WTC11 (cell line): Measurements from ENCODE around the gene BLOC1S4. TPM values are rescaled to one million over a fixed set of nuclear protein-coding genes. Genes with fewer than 3 reads are reported as not detected.

Experiments used
- ATAC-seq: fragments of 200-7000 bp; cut with Tn5 transposase; 2 replicates; pipeline ENCODE4 v1.10.0; 2021; ENCODE audit warnings: mild to moderate bottlenecking, moderate library complexity
- CTCF ChIA-PET: fragments of 300-600 bp; sonication (Branson Sonifier 250); formaldehyde crosslinking; loops from one replicate; lab custom pipeline; 2021; ENCODE audit warnings: antibody characterized with exemption; lab: Charles Lee
- POLR2A ChIA-PET: fragments of 350-600 bp; sonication (Branson Sonifier 250); formaldehyde crosslinking; loops from one replicate; lab custom pipeline; 2021; ENCODE audit warnings: antibody characterized with exemption; lab: Charles Lee
- DNase-seq: peaks from one replicate; pipeline ENCODE4 v3.0.0; 2021; ENCODE audit warnings: low spot score
- H3K27ac Mint-ChIP-seq: 2 replicates; pipeline ENCODE4 v1.8.0; 2021; ENCODE audit warnings: mixed read lengths
- H3K27me3 Mint-ChIP-seq: 2 replicates; pipeline ENCODE4 v1.8.0; 2021; ENCODE audit warnings: low read depth, mild to moderate bottlenecking, moderate library complexity, mixed read lengths
- H3K36me3 Mint-ChIP-seq: 2 replicates; pipeline ENCODE4 v1.8.0; 2021; ENCODE audit warnings: mixed read lengths
- H3K4me1 Mint-ChIP-seq: 2 replicates; pipeline ENCODE4 v1.8.0; 2022; ENCODE audit warnings: mixed read lengths
- H3K4me3 Mint-ChIP-seq: 2 replicates; pipeline ENCODE4 v1.8.0; 2021; ENCODE audit warnings: mild to moderate bottlenecking, moderate library complexity, mixed read lengths
- H3K9me3 Mint-ChIP-seq: 2 replicates; pipeline ENCODE4 v1.8.0; 2021; ENCODE audit warnings: mixed read lengths
- ATF1 ChIP-seq: sonication (generic); formaldehyde crosslinking; IDR thresholded peaks from 2 replicates; pipeline ENCODE4 v1.8.1; 2023; ENCODE audit warnings: mild to moderate bottlenecking, moderate library complexity, missing genetic modification reagents
- CREM ChIP-seq: sonication (generic); formaldehyde crosslinking; IDR thresholded peaks from 2 replicates; pipeline ENCODE4 v1.8.1; 2022; ENCODE audit warnings: mild to moderate bottlenecking, missing genetic modification reagents, moderate library complexity
- ELF4 ChIP-seq: sonication (generic); formaldehyde crosslinking; IDR thresholded peaks from 2 replicates; pipeline ENCODE4 v1.8.1; 2022; ENCODE audit warnings: low read depth, mild to moderate bottlenecking, moderate library complexity, missing genetic modification reagents
- FOXJ3 ChIP-seq: sonication (generic); formaldehyde crosslinking; IDR thresholded peaks from 2 replicates; pipeline ENCODE4 v1.9.0; 2021; ENCODE audit warnings: missing genetic modification reagents, mild to moderate bottlenecking, borderline replicate concordance
- FOXP1 ChIP-seq: sonication (generic); formaldehyde crosslinking; IDR thresholded peaks from 2 replicates; pipeline ENCODE4 v1.8.0; 2022; ENCODE audit warnings: missing genetic modification reagents, mild to moderate bottlenecking, moderate library complexity, borderline replicate concordance
- GRHL2 ChIP-seq: fragments of 250-450 bp; sonication (Bioruptor Pico); IDR thresholded peaks from 2 replicates; pipeline ENCODE4 v1.8.0; 2022; ENCODE audit warnings: mild to moderate bottlenecking, moderate library complexity; ENCODE audit not compliant: insufficient replicate concordance, severe bottlenecking
- GTF2I ChIP-seq: fragments of 250-450 bp; sonication (Bioruptor Pico); conservative IDR thresholded peaks from 2 replicates; pipeline ENCODE4 v1.4.0; 2021; ENCODE audit warnings: mild to moderate bottlenecking
- JUN ChIP-seq: sonication (generic); formaldehyde crosslinking; IDR thresholded peaks from 2 replicates; pipeline ENCODE4 v1.8.0; 2023; ENCODE audit warnings: mild to moderate bottlenecking, missing genetic modification reagents
- PRRX2 ChIP-seq: fragments of 250-450 bp; sonication (Bioruptor Pico); IDR thresholded peaks from 2 replicates; pipeline ENCODE4 v1.8.0; 2021; ENCODE audit warnings: mild to moderate bottlenecking
- RELA ChIP-seq: sonication (generic); formaldehyde crosslinking; IDR thresholded peaks from 2 replicates; pipeline ENCODE4 v1.8.1; 2022; ENCODE audit warnings: missing genetic modification reagents, mild to moderate bottlenecking, borderline replicate concordance
- SMAD4 ChIP-seq: sonication (generic); formaldehyde crosslinking; IDR thresholded peaks from 2 replicates; pipeline ENCODE4 v1.8.0; 2022; ENCODE audit warnings: mild to moderate bottlenecking, missing genetic modification reagents
- SOX15 ChIP-seq: fragments of 250-450 bp; sonication (Bioruptor Pico); IDR thresholded peaks from 2 replicates; pipeline ENCODE4 v1.9.0; 2021; ENCODE audit warnings: mild to moderate bottlenecking
- ZNF121 ChIP-seq: sonication (generic); formaldehyde crosslinking; IDR thresholded peaks from 2 replicates; pipeline ENCODE4 v1.8.0; 2023; ENCODE audit warnings: missing genetic modification reagents
- ZNF263 ChIP-seq: sonication (generic); formaldehyde crosslinking; IDR thresholded peaks from 2 replicates; pipeline ENCODE4 v1.8.1; 2022; ENCODE audit warnings: low read depth, mild to moderate bottlenecking, moderate library complexity, missing genetic modification reagents
- total RNA-seq: library from RNA; stranded (reverse); gene quantifications from 3 replicates; pipeline ENCODE4 v1.2.3, GENCODE V29; 2021
- TF ChIP-seq, protein P1 (sequence below): sonication (generic); formaldehyde crosslinking; conservative IDR thresholded peaks from 2 replicates; pipeline ENCODE4 v1.8.1; 2022; ENCODE audit warnings: mild to moderate bottlenecking, missing genetic modification reagents
- TF ChIP-seq, protein P2 (sequence below): sonication (generic); formaldehyde crosslinking; IDR thresholded peaks from 2 replicates; pipeline ENCODE4 v1.8.1; 2023; ENCODE audit warnings: mild to moderate bottlenecking, missing genetic modification reagents
- TF ChIP-seq, protein P3 (sequence below): sonication (generic); formaldehyde crosslinking; IDR thresholded peaks from 2 replicates; pipeline ENCODE4 v1.8.1; 2022; ENCODE audit warnings: mild to moderate bottlenecking, moderate library complexity, missing genetic modification reagents
- TF ChIP-seq, protein P4 (sequence below): fragments of 250-450 bp; sonication (Bioruptor Pico); IDR thresholded peaks from 2 replicates; pipeline ENCODE4 v1.9.0; 2021; ENCODE audit warnings: mild to moderate bottlenecking
- TF ChIP-seq, protein P5 (sequence below): sonication (generic); formaldehyde crosslinking; IDR thresholded peaks from 2 replicates; pipeline ENCODE4 v1.8.1; 2023; ENCODE audit warnings: mild to moderate bottlenecking, missing genetic modification reagents, moderate library complexity
- TF ChIP-seq, protein P6 (sequence below): sonication (generic); formaldehyde crosslinking; IDR thresholded peaks from 2 replicates; pipeline ENCODE4 v1.8.1; 2022; ENCODE audit warnings: low read depth, mild to moderate bottlenecking, moderate library complexity, missing genetic modification reagents, borderline replicate concordance
- TF ChIP-seq, protein P7 (sequence below): sonication (generic); formaldehyde crosslinking; IDR thresholded peaks from 2 replicates; pipeline ENCODE4 v1.8.1; 2023; ENCODE audit warnings: mild to moderate bottlenecking, moderate library complexity, missing genetic modification reagents

Gene BLOC1S4
- total RNA-seq, 1 experiment from 2014 or later, result 21.4 TPM

DNA sequence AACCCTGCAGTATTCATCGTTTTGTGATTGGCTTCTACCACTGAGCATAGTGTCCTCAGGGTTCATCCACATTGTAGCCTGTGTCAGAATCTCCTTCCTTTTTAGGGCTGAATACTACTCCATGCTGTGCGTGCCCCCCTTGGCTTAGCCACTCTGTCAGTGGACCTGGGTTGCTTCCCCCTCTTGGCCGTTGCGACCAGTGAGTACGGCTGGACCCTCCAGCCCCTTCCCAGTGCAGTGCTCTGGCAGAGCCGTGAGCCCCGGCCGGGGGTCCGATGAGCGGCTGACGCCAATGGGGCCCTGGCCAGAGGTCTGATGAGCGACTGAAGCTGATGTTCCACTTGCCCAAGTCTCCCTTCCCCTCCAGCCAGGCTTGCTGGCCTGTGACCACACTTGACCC lies 6.9 kb downstream of the BLOC1S4 start:
- ATAC-seq (no peak), DNase-seq (no peak)
- TF ChIP-seq ZNF121 (CRISPR knock-in tag) (no peak), FOXP1 (CRISPR knock-in tag) (no peak)
- ChIA-PET POLR2A (no interaction called here), CTCF (interaction anchor here (1.1 to 9.7 kb wide), 2 partner anchors 21 to 151 kb away, joined by 3 to 94 read pairs; no protein-coding TSS in a partner anchor)
- no peaks in the 10 kb centered on the region for H3K9me3 Mint-ChIP-seq
- no peaks in the 10 kb centered on the region; the same call in 1 of the 2 replicates for H3K27me3 Mint-ChIP-seq
- peaks cover 7% of the 10 kb centered on the region for H3K4me1 Mint-ChIP-seq
- H3K4me3 Mint-ChIP-seq, result no peak overlapping the region
- no peak overlapping the region for H3K27ac Mint-ChIP-seq
- H3K36me3 Mint-ChIP-seq, result no peaks in the 10 kb centered on the region

DNA sequence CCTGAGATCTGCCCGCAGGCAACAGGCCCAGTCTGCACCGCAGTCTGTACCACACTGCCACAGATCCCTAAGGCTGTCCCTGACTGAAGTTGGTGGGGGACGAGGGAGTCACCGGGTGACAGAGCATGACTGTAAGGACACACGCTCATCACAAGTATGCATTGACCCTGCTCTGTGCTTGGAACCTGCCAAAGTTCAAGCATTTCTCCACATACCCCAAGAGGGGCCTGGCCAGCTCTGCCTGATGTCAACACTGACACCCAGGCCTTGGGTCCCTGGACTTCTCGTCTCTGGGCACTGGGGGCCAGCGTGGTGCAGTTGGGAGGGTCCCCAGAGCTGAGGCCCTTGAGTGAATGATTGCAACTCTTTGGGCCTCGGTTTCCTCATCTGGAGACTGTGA lies 7.9 kb downstream of the BLOC1S4 start:
- no peaks in the 10 kb centered on the region for H3K9me3 Mint-ChIP-seq
- POLR2A ChIA-PET, result no interaction called here

DNA sequence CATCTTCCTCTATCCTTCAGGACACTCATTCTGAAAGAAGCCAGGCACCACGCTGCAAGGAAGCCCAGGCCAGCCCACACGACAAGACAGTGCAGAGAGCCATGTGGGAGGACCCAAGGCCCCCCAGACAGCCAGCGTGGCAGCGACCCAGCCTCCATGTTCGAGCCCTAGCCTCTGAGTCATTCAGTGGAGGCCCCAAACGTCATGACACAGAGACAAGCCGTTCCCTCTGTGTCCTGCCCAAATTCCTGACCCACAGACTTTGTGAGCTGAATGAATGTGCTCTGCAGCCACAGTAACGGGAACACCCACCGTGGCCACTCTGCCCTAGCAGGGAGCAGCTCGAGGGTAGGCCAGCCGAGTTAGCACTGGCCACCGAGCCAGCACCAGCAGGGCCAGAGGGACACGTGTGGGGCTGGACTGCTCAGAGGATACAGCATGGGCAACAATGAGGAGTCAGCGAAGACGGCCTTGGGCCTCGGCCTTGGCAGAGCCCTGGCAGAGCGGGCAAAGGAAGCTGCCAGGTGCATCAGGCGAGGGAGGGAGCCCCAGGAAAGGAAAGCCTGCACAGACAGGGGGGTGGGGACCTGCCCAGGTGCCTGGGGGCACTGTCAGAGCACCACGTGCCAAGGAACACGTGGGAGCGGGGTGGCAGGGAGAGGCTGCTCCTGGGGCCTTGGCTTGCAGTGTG lies 8.6 kb downstream of the BLOC1S4 start:
- no peak overlapping the region for H3K27ac Mint-ChIP-seq
- H3K9me3 Mint-ChIP-seq, result no peaks in the 10 kb centered on the region
- H3K36me3 Mint-ChIP-seq, result no peaks in the 10 kb centered on the region
- ChIA-PET CTCF (interaction anchor here (0.6 to 9.7 kb wide), 2 partner anchors 60 to 149 kb away, joined by 8 to 94 read pairs; no protein-coding TSS in a partner anchor), POLR2A (no interaction called here)
- H3K27me3 Mint-ChIP-seq, result no peaks in the 10 kb centered on the region; the same call in 1 of the 2 replicates
- no peak overlapping the region for H3K4me3 Mint-ChIP-seq
- ATAC-seq (no peak), DNase-seq (no peak)
- H3K4me1 Mint-ChIP-seq, result peaks cover 11% of the 10 kb centered on the region
- TF ChIP-seq, protein P1, sequence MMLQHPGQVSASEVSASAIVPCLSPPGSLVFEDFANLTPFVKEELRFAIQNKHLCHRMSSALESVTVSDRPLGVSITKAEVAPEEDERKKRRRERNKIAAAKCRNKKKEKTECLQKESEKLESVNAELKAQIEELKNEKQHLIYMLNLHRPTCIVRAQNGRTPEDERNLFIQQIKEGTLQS (CRISPR knock-in tag), result no peak
- TF ChIP-seq GTF2I (CRISPR knock-in tag), result no peak
- TF ChIP-seq ELF4, result no peak
- TF ChIP-seq ATF1 (CRISPR knock-in tag), result no peak
- TF ChIP-seq, protein P2, sequence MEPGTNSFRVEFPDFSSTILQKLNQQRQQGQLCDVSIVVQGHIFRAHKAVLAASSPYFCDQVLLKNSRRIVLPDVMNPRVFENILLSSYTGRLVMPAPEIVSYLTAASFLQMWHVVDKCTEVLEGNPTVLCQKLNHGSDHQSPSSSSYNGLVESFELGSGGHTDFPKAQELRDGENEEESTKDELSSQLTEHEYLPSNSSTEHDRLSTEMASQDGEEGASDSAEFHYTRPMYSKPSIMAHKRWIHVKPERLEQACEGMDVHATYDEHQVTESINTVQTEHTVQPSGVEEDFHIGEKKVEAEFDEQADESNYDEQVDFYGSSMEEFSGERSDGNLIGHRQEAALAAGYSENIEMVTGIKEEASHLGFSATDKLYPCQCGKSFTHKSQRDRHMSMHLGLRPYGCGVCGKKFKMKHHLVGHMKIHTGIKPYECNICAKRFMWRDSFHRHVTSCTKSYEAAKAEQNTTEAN, result no peak
- TF ChIP-seq ZNF121 (CRISPR knock-in tag), result no peak
- TF ChIP-seq, protein P3, sequence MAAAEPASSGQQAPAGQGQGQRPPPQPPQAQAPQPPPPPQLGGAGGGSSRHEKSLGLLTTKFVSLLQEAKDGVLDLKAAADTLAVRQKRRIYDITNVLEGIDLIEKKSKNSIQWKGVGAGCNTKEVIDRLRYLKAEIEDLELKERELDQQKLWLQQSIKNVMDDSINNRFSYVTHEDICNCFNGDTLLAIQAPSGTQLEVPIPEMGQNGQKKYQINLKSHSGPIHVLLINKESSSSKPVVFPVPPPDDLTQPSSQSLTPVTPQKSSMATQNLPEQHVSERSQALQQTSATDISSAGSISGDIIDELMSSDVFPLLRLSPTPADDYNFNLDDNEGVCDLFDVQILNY, result no peak
- TF ChIP-seq RELA (CRISPR knock-in tag), result no peak
- TF ChIP-seq PRRX2 (CRISPR knock-in tag), result no peak
- TF ChIP-seq SOX15 (CRISPR knock-in tag), result no peak
- TF ChIP-seq CREM (CRISPR knock-in tag), result no peak

More for the DNA sequence above, 7.9 kb downstream of the BLOC1S4 start:
- Mint-ChIP-seq H3K27ac (no peak overlapping the region), H3K36me3 (no peaks in the 10 kb centered on the region), H3K27me3 (no peaks in the 10 kb centered on the region; the same call in 1 of the 2 replicates)
- no peak for ATAC-seq
- TF ChIP-seq GRHL2 (CRISPR knock-in tag) (no peak), ZNF263 (CRISPR knock-in tag) (no peak), SMAD4 (CRISPR knock-in tag) (no peak), JUN (no peak), RELA (CRISPR knock-in tag) (no peak), FOXJ3 (CRISPR knock-in tag) (no peak)
- TF ChIP-seq, protein P4, sequence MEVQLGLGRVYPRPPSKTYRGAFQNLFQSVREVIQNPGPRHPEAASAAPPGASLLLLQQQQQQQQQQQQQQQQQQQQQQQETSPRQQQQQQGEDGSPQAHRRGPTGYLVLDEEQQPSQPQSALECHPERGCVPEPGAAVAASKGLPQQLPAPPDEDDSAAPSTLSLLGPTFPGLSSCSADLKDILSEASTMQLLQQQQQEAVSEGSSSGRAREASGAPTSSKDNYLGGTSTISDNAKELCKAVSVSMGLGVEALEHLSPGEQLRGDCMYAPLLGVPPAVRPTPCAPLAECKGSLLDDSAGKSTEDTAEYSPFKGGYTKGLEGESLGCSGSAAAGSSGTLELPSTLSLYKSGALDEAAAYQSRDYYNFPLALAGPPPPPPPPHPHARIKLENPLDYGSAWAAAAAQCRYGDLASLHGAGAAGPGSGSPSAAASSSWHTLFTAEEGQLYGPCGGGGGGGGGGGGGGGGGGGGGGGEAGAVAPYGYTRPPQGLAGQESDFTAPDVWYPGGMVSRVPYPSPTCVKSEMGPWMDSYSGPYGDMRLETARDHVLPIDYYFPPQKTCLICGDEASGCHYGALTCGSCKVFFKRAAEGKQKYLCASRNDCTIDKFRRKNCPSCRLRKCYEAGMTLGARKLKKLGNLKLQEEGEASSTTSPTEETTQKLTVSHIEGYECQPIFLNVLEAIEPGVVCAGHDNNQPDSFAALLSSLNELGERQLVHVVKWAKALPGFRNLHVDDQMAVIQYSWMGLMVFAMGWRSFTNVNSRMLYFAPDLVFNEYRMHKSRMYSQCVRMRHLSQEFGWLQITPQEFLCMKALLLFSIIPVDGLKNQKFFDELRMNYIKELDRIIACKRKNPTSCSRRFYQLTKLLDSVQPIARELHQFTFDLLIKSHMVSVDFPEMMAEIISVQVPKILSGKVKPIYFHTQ (CRISPR knock-in tag), result no peak
- TF ChIP-seq, protein P5, sequence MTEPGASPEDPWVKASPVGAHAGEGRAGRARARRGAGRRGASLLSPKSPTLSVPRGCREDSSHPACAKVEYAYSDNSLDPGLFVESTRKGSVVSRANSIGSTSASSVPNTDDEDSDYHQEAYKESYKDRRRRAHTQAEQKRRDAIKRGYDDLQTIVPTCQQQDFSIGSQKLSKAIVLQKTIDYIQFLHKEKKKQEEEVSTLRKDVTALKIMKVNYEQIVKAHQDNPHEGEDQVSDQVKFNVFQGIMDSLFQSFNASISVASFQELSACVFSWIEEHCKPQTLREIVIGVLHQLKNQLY (CRISPR knock-in tag), result no peak
- TF ChIP-seq, protein P6, sequence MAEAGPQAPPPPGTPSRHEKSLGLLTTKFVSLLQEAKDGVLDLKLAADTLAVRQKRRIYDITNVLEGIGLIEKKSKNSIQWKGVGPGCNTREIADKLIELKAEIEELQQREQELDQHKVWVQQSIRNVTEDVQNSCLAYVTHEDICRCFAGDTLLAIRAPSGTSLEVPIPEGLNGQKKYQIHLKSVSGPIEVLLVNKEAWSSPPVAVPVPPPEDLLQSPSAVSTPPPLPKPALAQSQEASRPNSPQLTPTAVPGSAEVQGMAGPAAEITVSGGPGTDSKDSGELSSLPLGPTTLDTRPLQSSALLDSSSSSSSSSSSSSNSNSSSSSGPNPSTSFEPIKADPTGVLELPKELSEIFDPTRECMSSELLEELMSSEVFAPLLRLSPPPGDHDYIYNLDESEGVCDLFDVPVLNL (CRISPR knock-in tag), result no peak
- TF ChIP-seq, protein P7, sequence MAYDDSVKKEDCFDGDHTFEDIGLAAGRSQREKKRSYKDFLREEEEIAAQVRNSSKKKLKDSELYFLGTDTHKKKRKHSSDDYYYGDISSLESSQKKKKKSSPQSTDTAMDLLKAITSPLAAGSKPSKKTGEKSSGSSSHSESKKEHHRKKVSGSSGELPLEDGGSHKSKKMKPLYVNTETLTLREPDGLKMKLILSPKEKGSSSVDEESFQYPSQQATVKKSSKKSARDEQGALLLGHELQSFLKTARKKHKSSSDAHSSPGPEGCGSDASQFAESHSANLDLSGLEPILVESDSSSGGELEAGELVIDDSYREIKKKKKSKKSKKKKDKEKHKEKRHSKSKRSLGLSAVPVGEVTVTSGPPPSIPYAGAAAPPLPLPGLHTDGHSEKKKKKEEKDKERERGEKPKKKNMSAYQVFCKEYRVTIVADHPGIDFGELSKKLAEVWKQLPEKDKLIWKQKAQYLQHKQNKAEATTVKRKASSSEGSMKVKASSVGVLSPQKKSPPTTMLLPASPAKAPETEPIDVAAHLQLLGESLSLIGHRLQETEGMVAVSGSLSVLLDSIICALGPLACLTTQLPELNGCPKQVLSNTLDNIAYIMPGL (CRISPR knock-in tag), result no peak
- TF ChIP-seq, all 79 proteins: peak for 0
- CTCF ChIA-PET, result interaction anchor here (1.1 to 9.7 kb wide), 2 partner anchors 22 to 150 kb away, joined by 3 to 94 read pairs; no protein-coding TSS in a partner anchor
- DNase-seq, result no peak
- H3K4me3 Mint-ChIP-seq, result no peak overlapping the region
- H3K4me1 Mint-ChIP-seq, result peaks cover 11% of the 10 kb centered on the region
